ENCODE measurements around the gene COL6A3.
"Not testable (repeated sequence)": the region's sequence is repeated elsewhere in the genome, so short reads cannot be mapped to it uniquely, and the experiment has no call there.

DNA sequence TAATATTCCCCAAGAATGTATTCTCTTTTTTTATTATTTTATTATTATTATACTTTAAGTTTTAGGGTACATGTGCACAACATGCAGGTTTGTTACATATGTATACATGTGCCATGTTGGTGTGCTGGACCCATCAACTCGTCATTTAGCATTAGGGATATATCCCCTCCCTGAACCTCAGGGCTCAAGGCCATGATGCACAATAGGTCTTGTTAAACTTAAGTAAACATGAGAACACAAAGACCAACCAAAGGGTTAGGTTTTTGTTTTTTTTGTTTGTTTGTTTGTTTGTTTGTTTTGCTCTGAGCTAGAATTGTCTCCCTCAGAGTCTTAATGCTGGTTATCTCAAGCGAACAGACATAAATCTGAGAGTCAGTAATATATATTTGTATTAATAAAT lies 4.7 kb downstream of the COL6A3 start:
- TF ChIP-seq, protein P1, sequence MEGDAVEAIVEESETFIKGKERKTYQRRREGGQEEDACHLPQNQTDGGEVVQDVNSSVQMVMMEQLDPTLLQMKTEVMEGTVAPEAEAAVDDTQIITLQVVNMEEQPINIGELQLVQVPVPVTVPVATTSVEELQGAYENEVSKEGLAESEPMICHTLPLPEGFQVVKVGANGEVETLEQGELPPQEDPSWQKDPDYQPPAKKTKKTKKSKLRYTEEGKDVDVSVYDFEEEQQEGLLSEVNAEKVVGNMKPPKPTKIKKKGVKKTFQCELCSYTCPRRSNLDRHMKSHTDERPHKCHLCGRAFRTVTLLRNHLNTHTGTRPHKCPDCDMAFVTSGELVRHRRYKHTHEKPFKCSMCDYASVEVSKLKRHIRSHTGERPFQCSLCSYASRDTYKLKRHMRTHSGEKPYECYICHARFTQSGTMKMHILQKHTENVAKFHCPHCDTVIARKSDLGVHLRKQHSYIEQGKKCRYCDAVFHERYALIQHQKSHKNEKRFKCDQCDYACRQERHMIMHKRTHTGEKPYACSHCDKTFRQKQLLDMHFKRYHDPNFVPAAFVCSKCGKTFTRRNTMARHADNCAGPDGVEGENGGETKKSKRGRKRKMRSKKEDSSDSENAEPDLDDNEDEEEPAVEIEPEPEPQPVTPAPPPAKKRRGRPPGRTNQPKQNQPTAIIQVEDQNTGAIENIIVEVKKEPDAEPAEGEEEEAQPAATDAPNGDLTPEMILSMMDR (conservative IDR thresholded peaks at IDR 0.05), result not testable (repeated sequence)
- not testable (repeated sequence) for TF ChIP-seq EZH2 (IDR thresholded peaks at IDR 0.05; ENCODE audit: low read depth)

Data from PC-9 (cell line).